Gastroesophageal sphincter (tissue), 3 donors: ENCODE results near the gene BTN3A1.

Source experiments
- POLR2AphosphoS5 ChIP-seq: sonication (generic); formaldehyde crosslinking; IDR thresholded peaks from one replicate; pipeline ENCODE4 v1.6.1; 2017; ENCODE audit warnings: antibody characterized with exemption
- TF ChIP-seq, protein P1 (sequence below), 4 experiments: fragments of 200-600 bp in 2 of 4; fragments of 450-650 bp in 2 of 4; sonication (generic) in 1 of 4; IDR thresholded peaks; one replicate each; pipeline ENCODE4 v1.5.1; 2017 to 2019; ENCODE audit warnings: antibody characterized with exemption in 4 of 4, mild to moderate bottlenecking in 2 of 4, moderate library complexity in 2 of 4

- TF ChIP-seq, protein P1, sequence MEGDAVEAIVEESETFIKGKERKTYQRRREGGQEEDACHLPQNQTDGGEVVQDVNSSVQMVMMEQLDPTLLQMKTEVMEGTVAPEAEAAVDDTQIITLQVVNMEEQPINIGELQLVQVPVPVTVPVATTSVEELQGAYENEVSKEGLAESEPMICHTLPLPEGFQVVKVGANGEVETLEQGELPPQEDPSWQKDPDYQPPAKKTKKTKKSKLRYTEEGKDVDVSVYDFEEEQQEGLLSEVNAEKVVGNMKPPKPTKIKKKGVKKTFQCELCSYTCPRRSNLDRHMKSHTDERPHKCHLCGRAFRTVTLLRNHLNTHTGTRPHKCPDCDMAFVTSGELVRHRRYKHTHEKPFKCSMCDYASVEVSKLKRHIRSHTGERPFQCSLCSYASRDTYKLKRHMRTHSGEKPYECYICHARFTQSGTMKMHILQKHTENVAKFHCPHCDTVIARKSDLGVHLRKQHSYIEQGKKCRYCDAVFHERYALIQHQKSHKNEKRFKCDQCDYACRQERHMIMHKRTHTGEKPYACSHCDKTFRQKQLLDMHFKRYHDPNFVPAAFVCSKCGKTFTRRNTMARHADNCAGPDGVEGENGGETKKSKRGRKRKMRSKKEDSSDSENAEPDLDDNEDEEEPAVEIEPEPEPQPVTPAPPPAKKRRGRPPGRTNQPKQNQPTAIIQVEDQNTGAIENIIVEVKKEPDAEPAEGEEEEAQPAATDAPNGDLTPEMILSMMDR (IDR thresholded peaks at IDR 0.05): no peak
- TF ChIP-seq POLR2AphosphoS5: no peak
Observed at GRCh38 chr6:26452631-26453235, 50.7 kb downstream of the BTN3A1 start.
